ENCODE results near the gene CERS4. TPM values are rescaled to one million over a fixed set of nuclear protein-coding genes. Genes with fewer than 3 reads are reported as not detected.

CERS4 gene
- total RNA-seq, 1 experiment from 2014 or later, result 43.9 TPM

- Histone ChIP-seq H2AFZ (ENCODE audit: low read length) (peak overlapping the region; percentile 98), H4K20me1 (ENCODE audit: low read length) (no peaks in the 10 kb centered on the region), H3K27me3 (ENCODE audit: low read length) (0 out of 2 replicates have a peak, but pooled peaks cover 2% of the 10 kb centered on the region), H3K9ac (ENCODE audit: low read length) (no peak overlapping the region), H3K4me1 (ENCODE audit: insufficient read depth, low read length) (peaks cover 19% of the 10 kb centered on the region), H3K4me3 (ENCODE audit: low read length) (peak overlapping the region; percentile 82), H3K27ac (ENCODE audit: low read length) (no peak overlapping the region), H3K4me2 (ENCODE audit: low read length) (peak overlapping the region; percentile 96), H3K9me2 (replicated peaks; ENCODE audit: low read length) (no peaks in the 10 kb centered on the region), H3K9me3 (ENCODE audit: low read length) (no peaks in the 10 kb centered on the region), H3K36me3 (ENCODE audit: low read depth, low read length) (no peaks in the 10 kb centered on the region), H3K79me2 (ENCODE audit: low read length) (no peaks in the 10 kb centered on the region), H3F3A (ENCODE audit: low read length, unreplicated experiment) (no peaks in the 10 kb centered on the region)
- DNase-seq (no peak), ATAC-seq (no peak)
- ChIA-PET POLR2A (ENCODE audit: unreplicated experiment) (no interaction called here), CTCF (no interaction called here)
- intact Hi-C loops (cut with micrococcal nuclease), result no loop called here
- BruUV-seq (replicated peaks), result no TSS peak
- TF ChIP-seq EZH2phosphoT487 (IDR thresholded peaks at IDR 0.05; ENCODE audit: borderline replicate concordance, low read length), result no peak
- no peak for TF ChIP-seq EZH2 (IDR thresholded peaks at IDR 0.05; ENCODE audit: low read length, unreplicated experiment)
- no peak for TF ChIP-seq CTCF (conservative IDR thresholded peaks at IDR 0.05; ENCODE audit: low read depth, low read length)
Observed at GRCh38 chr19:8210421-8211101, 1.4 kb downstream of the CERS4 start.

- H3K4me1 ChIP-seq (ENCODE audit: insufficient read depth, low read length), result peaks cover 19% of the 10 kb centered on the region
- intact Hi-C loops (cut with micrococcal nuclease), result no loop called here
- H3K79me2 ChIP-seq (ENCODE audit: low read length), result no peaks in the 10 kb centered on the region
- H2AFZ ChIP-seq (ENCODE audit: low read length), result no peak overlapping the region
- TF ChIP-seq EZH2phosphoT487 (IDR thresholded peaks at IDR 0.05; ENCODE audit: borderline replicate concordance, low read length) (no peak), EZH2 (IDR thresholded peaks at IDR 0.05; ENCODE audit: low read length, unreplicated experiment) (no peak), CTCF (conservative IDR thresholded peaks at IDR 0.05; ENCODE audit: low read depth, low read length) (no peak)
- POLR2A ChIA-PET (ENCODE audit: unreplicated experiment), result no interaction called here
- no peak overlapping the region for H3K9ac ChIP-seq (ENCODE audit: low read length)
- ATAC-seq (no peak), DNase-seq (no peak)
- H3K27me3 ChIP-seq (ENCODE audit: low read length), result 0 out of 2 replicates have a peak, but pooled peaks cover 2% of the 10 kb centered on the region
- no peak overlapping the region for H3K4me3 ChIP-seq (ENCODE audit: low read length)
- H3K9me2 ChIP-seq (replicated peaks; ENCODE audit: low read length), result no peaks in the 10 kb centered on the region
- no peaks in the 10 kb centered on the region for H3K9me3 ChIP-seq (ENCODE audit: low read length)
- no peaks in the 10 kb centered on the region for H3F3A ChIP-seq (ENCODE audit: low read length, unreplicated experiment)
- no TSS peak for BruUV-seq (replicated peaks)
- no peaks in the 10 kb centered on the region for H3K36me3 ChIP-seq (ENCODE audit: low read depth, low read length)
- no peak overlapping the region for H3K27ac ChIP-seq (ENCODE audit: low read length)
- H3K4me2 ChIP-seq (ENCODE audit: low read length), result no peak overlapping the region
- H4K20me1 ChIP-seq (ENCODE audit: low read length), result no peaks in the 10 kb centered on the region
- CTCF ChIA-PET, result interaction anchor here (0.6 kb wide), 1 partner anchor 266 kb away, joined by 5 read pairs; no protein-coding TSS in a partner anchor
Observed at GRCh38 chr19:8212212-8212611, 3.0 kb downstream of the CERS4 start.

GRCh38 chr19:8212916-8213315 is 3.7 kb downstream of the CERS4 start:
- intact Hi-C loops (cut with micrococcal nuclease), result no loop called here
- Histone ChIP-seq H3K9ac (ENCODE audit: low read length) (no peak overlapping the region), H3F3A (ENCODE audit: low read length, unreplicated experiment) (no peaks in the 10 kb centered on the region), H4K20me1 (ENCODE audit: low read length) (no peaks in the 10 kb centered on the region), H3K36me3 (ENCODE audit: low read depth, low read length) (no peaks in the 10 kb centered on the region), H3K4me3 (ENCODE audit: low read length) (no peak overlapping the region), H3K9me3 (ENCODE audit: low read length) (no peaks in the 10 kb centered on the region), H3K9me2 (replicated peaks; ENCODE audit: low read length) (no peaks in the 10 kb centered on the region), H3K4me1 (ENCODE audit: insufficient read depth, low read length) (peaks cover 19% of the 10 kb centered on the region), H3K27ac (ENCODE audit: low read length) (no peak overlapping the region), H2AFZ (ENCODE audit: low read length) (no peak overlapping the region), H3K27me3 (ENCODE audit: low read length) (0 out of 2 replicates have a peak, but pooled peaks cover 2% of the 10 kb centered on the region), H3K79me2 (ENCODE audit: low read length) (no peaks in the 10 kb centered on the region), H3K4me2 (ENCODE audit: low read length) (no peak overlapping the region)
- ChIA-PET POLR2A (ENCODE audit: unreplicated experiment) (no interaction called here), CTCF (interaction anchor here (0.6 kb wide), 1 partner anchor 267 kb away, joined by 5 read pairs; no protein-coding TSS in a partner anchor)
- TF ChIP-seq EZH2phosphoT487 (IDR thresholded peaks at IDR 0.05; ENCODE audit: borderline replicate concordance, low read length) (no peak), EZH2 (IDR thresholded peaks at IDR 0.05; ENCODE audit: low read length, unreplicated experiment) (no peak), CTCF (conservative IDR thresholded peaks at IDR 0.05; ENCODE audit: low read depth, low read length) (no peak)
- no TSS peak for BruUV-seq (replicated peaks)
- no peak for DNase-seq
- ATAC-seq, result no peak
